ENCODE measurements around the gene FOXP1. TPM values are rescaled to one million over a fixed set of nuclear protein-coding genes. Genes with fewer than 3 reads are reported as not detected.
A peak's percentile ranks its signal among the peaks of the same experiment; 100 is the strongest.

Gene FOXP1
- total RNA-seq, 1 experiment from 2014 or later: 24.8 TPM

DNA sequence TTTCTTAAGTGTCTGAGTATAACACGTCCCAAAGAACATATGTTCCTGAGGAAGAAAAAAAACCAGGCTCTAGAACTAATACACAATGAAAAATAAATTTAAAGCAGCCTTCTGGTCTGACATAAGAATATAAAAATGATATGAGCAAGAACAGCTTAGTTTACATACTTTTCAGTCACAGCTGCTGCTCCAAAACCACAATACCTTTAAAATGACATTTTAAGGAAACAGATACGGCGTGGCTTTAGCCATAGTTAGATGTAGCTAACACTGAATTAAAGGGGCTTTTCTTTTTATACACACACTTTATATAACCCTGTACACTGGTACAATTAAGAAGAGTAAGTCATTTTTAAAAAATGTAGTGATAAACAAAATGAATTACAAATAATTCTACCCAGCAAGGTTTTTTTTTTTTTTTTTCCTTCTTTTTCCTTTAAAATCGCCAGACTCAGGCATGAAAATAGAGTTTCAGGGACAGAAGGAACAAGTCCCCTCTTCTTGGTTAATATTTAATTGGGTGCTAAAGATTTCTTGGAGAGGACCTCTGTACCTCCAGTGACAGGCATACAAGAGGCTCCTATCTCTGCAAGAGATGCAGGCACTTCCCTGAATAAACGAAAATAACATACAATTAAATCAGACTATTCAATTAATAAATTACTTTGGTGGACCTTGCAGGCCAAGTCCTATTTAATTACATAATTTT lies 265.6 kb downstream of the FOXP1 start:
- Histone ChIP-seq H3K4me3 (peak overlapping the region; percentile 13; the same call in 1 of the 2 replicates), H3K36me3 (no peaks in the 10 kb centered on the region), H3K9me3 (replicated peaks) (no peaks in the 10 kb centered on the region), H3K27ac (peak overlapping the region; percentile 36), H3K27me3 (no peaks in the 10 kb centered on the region), H3K4me1 (peaks cover 15% of the 10 kb centered on the region)
- peak in 1 of 2 experiments; percentile 46 for DNase-seq

DNA sequence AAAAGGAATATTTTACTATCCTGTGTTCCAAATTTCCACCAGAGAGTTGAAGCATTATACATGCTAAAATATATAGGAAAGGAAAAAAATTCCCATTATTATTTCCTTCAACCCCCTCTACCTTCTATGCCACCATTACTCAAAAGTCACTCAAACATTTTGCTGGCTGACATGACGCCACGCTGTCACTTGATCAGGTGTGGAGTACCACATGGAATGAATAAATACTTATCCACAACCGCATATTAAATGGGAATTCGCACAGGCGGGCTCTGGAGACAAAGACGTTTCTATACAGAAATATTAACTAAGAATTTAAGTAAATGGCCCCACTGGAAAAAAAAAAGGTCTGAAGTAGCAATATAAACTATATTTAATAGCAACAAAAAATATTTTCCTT lies 266.4 kb downstream of the FOXP1 start:
- H3K36me3 ChIP-seq: no peaks in the 10 kb centered on the region
- H3K9me3 ChIP-seq (replicated peaks): no peaks in the 10 kb centered on the region
- peak overlapping the region; percentile 36 for H3K27ac ChIP-seq
- H3K4me3 ChIP-seq: peak overlapping the region; percentile 13; the same call in 1 of the 2 replicates
- H3K4me1 ChIP-seq: peaks cover 15% of the 10 kb centered on the region
- no peaks in the 10 kb centered on the region for H3K27me3 ChIP-seq
- DNase-seq: no peak

DNA sequence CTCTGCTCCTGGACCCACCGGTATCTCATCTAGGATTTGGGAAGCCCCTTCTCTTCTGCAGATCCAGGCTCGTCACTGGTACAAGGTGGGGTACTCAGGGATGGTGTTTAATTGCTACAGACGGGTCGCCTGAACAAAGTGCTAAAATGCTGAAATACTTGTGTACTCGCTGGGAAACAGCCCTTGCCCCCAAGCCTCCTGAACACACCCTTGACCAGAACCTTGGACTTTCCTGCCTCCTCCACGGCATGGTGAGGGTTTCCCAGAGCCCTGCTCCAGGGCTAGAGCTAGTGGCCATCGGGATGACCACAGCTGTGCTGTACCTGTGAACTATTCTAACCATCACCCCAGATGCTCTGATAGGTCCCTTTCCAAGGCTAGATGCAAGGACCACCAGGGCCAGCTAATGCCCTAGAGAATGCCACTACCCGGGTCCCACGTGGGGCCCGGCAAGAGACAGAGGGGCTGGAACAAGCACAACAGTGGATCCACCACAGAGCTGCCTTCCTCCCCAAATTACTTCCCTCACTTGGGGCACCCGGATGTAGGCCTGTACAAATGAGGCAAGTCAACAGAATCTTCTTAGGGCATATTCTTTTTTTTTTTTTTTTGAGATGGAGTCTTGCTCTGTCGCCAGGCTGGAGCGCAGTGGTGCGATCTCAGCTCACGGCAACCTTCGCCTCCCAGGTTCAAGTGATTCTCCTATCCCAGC lies 267.3 kb downstream of the FOXP1 start:
- H3K36me3 ChIP-seq: no peaks in the 10 kb centered on the region
- no peaks in the 10 kb centered on the region for H3K9me3 ChIP-seq (replicated peaks)
- H3K27me3 ChIP-seq: no peaks in the 10 kb centered on the region
- no peak overlapping the region for H3K4me3 ChIP-seq
- H3K4me1 ChIP-seq: peaks cover 15% of the 10 kb centered on the region
- DNase-seq: no peak
- no peak overlapping the region for H3K27ac ChIP-seq

DNA sequence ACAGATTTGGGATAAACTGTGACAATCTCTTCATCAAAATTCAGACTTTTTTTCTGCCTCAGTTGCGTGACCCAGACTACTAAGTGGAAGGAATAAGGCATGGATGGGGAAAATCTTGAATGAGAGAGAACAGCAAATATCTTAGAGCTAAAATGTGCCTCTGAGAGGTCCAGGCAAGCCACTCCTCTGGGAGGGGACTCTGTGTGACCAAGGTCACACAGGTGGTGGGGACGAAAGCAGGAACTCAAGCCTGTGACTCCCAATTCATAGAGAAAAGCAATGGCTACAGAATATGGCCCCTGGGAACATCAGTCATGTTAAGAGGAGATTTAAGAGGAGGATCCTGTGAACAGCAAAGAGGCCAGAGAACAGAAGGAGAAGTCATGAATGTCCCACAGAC lies 268.1 kb downstream of the FOXP1 start:
- no peak overlapping the region for H3K27ac ChIP-seq
- H3K36me3 ChIP-seq: no peaks in the 10 kb centered on the region
- H3K4me3 ChIP-seq: no peak overlapping the region
- no peaks in the 10 kb centered on the region for H3K9me3 ChIP-seq (replicated peaks)
- peaks cover 15% of the 10 kb centered on the region for H3K4me1 ChIP-seq
- no peaks in the 10 kb centered on the region for H3K27me3 ChIP-seq
- no peak for DNase-seq

DNA sequence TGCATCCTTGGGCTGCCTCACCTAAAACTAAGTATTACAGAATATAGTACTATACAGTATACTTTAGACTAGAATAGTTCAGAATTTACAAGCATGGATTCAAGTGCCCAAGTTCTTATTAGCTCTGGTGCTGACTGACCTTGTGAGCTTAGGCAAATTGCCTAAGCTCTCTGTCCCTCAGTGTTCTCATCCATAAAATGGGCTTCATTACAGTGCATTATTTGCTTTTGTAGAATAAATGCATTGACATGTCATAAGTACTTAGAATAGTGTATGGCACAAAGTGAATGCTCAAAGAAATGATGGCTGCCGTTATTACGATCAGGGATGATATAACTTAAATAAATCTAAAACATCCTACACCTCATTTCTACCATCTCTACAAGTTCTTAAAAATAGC lies 269.7 kb downstream of the FOXP1 start:
- no peaks in the 10 kb centered on the region for H3K36me3 ChIP-seq
- H3K4me3 ChIP-seq: no peak overlapping the region
- H3K27me3 ChIP-seq: no peaks in the 10 kb centered on the region
- H3K27ac ChIP-seq: no peak overlapping the region
- no peak for DNase-seq
- H3K4me1 ChIP-seq: peaks cover 15% of the 10 kb centered on the region
- no peaks in the 10 kb centered on the region for H3K9me3 ChIP-seq (replicated peaks)

DNA sequence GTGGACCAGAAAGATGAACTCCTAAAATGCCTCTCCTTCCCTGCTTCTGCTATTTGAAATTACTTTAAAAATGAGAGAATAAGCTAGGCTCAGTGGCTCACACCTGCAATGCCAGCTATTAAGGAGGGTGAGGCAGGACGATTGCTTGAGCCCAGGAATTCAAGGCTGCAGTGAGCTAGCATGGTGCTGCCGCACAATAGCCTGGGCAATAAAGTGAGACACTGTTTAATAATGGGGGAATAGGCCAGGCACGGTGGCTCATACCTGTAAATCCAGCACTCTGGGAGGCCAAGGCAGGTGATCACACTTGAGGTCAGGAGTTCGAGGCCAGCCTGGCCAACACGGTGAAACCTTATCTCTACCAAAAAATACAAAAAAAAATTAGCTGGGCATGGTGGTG lies 271.1 kb downstream of the FOXP1 start:
- DNase-seq: no peak
- H3K27ac ChIP-seq: no peak overlapping the region
- H3K4me1 ChIP-seq: peaks cover 5% of the 10 kb centered on the region
- no peak overlapping the region for H3K4me3 ChIP-seq
- H3K36me3 ChIP-seq: no peaks in the 10 kb centered on the region
- H3K9me3 ChIP-seq (replicated peaks): no peaks in the 10 kb centered on the region
- H3K27me3 ChIP-seq: no peaks in the 10 kb centered on the region

DNA sequence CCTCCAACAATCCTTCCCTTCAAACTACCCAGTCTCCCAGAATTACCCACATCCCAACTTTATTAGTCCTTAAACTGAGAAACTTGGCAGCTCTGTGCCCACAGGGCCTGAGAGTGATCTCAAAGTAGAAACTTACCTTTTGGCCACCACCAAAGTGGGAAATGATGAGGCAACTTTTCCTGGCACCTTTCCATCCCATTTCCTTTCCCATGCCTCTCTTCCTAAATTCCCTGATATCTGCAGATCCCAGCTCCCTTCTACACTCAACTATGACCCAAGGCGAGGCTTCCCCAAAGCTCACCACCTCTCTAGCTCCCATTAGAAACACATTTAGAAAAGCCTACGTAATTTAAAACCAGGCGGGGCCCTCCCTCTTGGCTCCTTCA lies 271.9 kb downstream of the FOXP1 start:
- Histone ChIP-seq H3K4me3 (no peak overlapping the region), H3K27ac (no peak overlapping the region), H3K4me1 (no peaks in the 10 kb centered on the region; the same call in 1 of the 2 replicates), H3K9me3 (replicated peaks) (no peaks in the 10 kb centered on the region), H3K27me3 (no peaks in the 10 kb centered on the region), H3K36me3 (no peaks in the 10 kb centered on the region)
- DNase-seq: no peak

DNA sequence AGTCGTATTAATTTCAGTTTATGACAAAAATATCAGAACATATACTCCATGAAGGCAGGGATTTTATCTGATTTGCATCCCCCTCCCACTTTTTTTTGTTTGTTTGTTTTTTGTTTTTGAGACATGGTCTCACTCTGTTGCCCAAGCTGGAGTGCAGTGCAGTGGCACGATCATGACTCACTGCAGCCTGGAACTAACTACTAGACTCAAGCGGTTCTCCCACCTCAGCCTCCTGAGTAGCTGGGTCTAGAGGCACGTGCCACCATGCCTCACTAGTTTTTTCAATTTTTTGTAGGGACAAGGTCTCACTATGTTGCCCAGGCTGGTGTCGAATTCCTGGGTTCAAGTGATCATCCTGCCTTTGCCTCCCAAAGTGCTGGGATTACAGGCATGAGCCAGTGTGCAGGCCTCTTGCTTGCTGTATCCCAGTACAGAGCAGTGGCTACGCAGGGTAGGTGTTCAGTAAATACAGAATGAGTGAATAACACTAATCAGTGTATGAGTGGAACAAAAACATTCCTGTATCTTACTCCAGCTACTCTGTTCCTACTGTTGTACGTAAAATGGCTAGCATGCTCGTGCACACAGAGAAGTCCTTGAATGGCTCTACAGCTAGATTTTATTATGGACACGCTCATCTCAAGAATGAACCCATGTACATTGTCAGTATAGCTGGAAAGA lies 272.4 kb downstream of the FOXP1 start:
- Histone ChIP-seq H3K4me3 (no peak overlapping the region), H3K36me3 (no peaks in the 10 kb centered on the region), H3K4me1 (no peaks in the 10 kb centered on the region; the same call in 1 of the 2 replicates), H3K9me3 (replicated peaks) (no peaks in the 10 kb centered on the region), H3K27me3 (no peaks in the 10 kb centered on the region), H3K27ac (no peak overlapping the region)
- DNase-seq: no peak

DNA sequence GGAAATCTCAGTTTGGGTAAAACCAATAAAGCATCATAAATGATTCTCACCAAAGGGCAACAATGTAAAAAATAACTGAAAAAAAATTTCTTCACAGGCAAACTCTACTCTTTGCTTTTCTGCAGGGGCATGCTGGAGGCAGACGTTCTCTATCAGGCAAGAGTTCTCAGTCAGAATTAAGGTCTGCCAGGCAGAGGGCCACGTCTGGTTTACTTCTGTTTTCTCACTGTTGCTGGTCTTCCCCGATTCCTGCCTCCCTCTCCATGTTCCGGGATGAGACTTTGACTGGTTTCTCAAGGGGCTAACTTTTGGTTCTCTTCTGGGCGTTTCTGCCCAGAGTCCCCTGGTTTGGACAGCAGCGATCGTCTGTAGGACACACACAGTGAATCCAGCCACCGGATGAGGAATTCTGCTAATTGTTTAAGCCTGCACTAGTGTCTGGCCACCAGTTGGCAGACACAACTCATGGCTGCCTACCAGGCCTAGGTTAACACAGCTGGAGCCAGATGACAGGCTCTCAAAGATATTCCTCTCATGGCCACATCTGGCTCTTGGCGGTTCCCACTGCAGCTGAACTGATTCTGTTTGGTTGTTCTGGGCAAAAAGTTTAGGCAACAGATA lies 273.1 kb downstream of the FOXP1 start:
- Histone ChIP-seq H3K36me3 (no peaks in the 10 kb centered on the region), H3K4me3 (no peak overlapping the region), H3K9me3 (replicated peaks) (no peaks in the 10 kb centered on the region), H3K27ac (no peak overlapping the region), H3K27me3 (no peaks in the 10 kb centered on the region), H3K4me1 (no peaks in the 10 kb centered on the region; the same call in 1 of the 2 replicates)
- no peak for DNase-seq

DNA sequence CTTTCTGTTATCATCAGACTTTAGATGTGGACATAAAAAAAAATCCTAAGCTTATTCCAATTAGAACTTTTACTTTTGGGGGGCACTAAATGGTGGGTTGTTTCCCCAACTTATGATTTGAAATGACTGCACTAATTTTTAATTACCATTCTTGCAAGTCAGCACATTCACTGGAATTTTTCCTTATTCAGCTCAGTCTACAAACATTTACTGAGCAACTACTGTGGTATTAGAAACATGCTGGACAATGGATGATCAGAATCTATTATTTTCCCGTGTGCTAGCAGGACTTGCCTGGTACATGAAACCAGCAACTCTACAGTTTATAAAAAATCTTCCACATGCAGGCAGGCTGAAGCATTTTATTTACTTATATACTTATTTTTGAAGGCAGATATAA lies 273.6 kb downstream of the FOXP1 start:
- Histone ChIP-seq H3K4me3 (no peak overlapping the region), H3K9me3 (replicated peaks) (no peaks in the 10 kb centered on the region), H3K27me3 (no peaks in the 10 kb centered on the region), H3K27ac (no peak overlapping the region), H3K4me1 (no peaks in the 10 kb centered on the region; the same call in 1 of the 2 replicates), H3K36me3 (no peaks in the 10 kb centered on the region)
- no peak for DNase-seq

DNA sequence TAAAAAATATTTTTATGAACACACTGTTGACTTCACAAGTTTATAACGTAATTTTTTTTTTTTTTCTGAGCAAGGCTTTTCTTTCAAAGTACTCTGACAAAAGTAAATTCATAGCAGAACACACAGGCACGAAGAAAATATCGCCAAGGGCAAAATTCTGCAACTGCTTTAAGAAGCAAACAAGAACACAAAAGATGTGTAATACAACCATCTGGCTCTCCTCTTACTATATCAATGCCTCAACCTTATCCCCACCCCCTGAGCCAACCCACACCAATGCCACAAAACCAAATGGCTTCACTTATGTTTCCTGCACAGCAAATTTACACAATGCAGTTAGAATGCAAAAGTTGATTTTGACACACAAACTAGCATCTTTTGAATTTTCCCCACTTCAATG lies 274.2 kb downstream of the FOXP1 start:
- no peaks in the 10 kb centered on the region for H3K27me3 ChIP-seq
- DNase-seq: no peak
- no peaks in the 10 kb centered on the region for H3K9me3 ChIP-seq (replicated peaks)
- no peaks in the 10 kb centered on the region for H3K36me3 ChIP-seq
- no peak overlapping the region for H3K4me3 ChIP-seq
- H3K27ac ChIP-seq: no peak overlapping the region
- no peaks in the 10 kb centered on the region; the same call in 1 of the 2 replicates for H3K4me1 ChIP-seq

DNA sequence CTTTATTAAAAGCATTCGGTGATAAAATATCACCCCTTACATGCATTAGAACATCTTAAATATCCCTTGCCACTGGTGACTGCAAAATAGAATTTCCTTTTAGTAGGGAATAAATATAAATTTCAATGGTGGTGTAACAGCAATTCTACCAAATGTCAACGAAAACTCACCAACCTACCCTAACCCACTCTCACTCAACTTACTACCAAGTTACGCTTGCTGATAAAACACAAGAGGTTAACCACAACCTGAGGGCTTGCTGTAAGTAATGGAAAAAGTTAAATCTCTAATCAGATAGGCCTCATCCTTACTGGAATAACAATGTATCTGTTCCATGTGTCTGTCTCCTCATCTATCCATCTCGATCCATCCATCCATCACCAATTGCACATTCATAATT lies 274.7 kb downstream of the FOXP1 start:
- Histone ChIP-seq H3K36me3 (no peaks in the 10 kb centered on the region), H3K9me3 (replicated peaks) (no peaks in the 10 kb centered on the region), H3K27ac (no peak overlapping the region), H3K4me3 (no peak overlapping the region), H3K27me3 (no peaks in the 10 kb centered on the region), H3K4me1 (no peaks in the 10 kb centered on the region; the same call in none of the 2 replicates)
- DNase-seq: no peak

DNA sequence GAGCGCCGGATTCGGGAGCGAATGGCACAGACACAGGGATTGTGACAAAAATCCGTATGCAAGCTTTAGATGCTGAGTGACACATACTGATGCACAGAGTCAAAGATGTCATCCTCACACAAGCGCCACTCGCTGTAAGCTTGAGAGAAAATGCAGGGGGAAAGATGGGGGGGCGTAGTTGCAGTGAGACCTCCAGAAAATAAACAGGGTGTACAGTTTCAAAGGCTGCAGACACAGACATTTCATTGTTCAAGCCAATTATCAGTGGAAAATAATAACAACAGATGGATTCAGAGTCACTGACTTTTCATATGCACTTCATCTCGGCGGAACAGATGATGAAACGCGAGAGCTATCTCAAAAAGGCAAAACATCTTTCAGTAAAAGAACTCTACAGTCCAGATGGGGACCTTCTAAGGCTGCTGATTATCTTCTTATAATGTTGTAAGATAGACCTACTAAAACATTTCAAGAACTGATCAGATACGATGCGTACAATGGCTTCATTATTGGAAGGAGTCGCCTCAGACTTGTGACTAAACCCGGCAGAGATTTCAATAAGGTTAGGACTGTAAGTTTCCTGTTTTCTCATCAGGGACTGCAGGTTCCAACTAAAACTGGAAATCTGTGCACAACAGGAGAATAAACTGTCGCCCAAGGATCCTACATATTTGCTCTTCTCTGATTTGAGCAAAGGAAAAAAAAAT lies 275.4 kb downstream of the FOXP1 start:
- peak overlapping the region; percentile 32 for H3K4me3 ChIP-seq
- peak overlapping the region; percentile 11; the same call in 1 of the 2 replicates for H3K27ac ChIP-seq
- no peaks in the 10 kb centered on the region; the same call in none of the 2 replicates for H3K4me1 ChIP-seq
- H3K27me3 ChIP-seq: no peaks in the 10 kb centered on the region
- H3K36me3 ChIP-seq: no peaks in the 10 kb centered on the region
- no peaks in the 10 kb centered on the region for H3K9me3 ChIP-seq (replicated peaks)
- peak in 1 of 2 experiments; percentile 56 for DNase-seq
